CD4-positive, alpha-beta T cell treated with Interleukin-15 for 4 hours (primary cell): ENCODE data around the gene ARID3C.

Experiments used
- DNase-seq: peaks from one replicate; pipeline ENCODE4 v3.0.0-alpha.2; 2020; ENCODE audit warnings: low spot score

ARID3C gene

DNA sequence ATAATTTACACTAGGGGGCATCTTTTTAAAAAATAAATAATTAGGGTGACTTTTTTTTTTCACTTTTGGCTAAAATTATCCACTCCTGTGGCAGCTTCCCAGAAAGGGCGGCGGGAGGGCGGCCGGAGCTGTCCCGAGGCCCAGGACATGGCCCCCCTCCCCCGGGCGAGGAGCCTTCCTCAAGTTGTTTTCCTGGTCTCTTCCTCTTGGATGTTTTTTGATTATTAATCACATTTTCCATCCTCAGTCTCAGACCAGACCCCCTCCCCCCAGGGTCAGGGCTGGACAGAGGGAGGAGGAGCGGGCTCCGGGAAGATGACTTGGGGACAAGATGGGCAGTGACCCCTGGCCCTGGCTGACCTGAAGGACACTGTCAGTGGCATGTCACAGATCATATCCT, 34.7 kb downstream of the ARID3C start:
- no peak for DNase-seq

- no peak for DNase-seq
Measured at GRCh38 chr9:34592895-34593601, 35.8 kb downstream of the ARID3C start.

- DNase-seq = no peak
Measured at GRCh38 chr9:34591917-34592866, 36.7 kb downstream of the ARID3C start.

DNA sequence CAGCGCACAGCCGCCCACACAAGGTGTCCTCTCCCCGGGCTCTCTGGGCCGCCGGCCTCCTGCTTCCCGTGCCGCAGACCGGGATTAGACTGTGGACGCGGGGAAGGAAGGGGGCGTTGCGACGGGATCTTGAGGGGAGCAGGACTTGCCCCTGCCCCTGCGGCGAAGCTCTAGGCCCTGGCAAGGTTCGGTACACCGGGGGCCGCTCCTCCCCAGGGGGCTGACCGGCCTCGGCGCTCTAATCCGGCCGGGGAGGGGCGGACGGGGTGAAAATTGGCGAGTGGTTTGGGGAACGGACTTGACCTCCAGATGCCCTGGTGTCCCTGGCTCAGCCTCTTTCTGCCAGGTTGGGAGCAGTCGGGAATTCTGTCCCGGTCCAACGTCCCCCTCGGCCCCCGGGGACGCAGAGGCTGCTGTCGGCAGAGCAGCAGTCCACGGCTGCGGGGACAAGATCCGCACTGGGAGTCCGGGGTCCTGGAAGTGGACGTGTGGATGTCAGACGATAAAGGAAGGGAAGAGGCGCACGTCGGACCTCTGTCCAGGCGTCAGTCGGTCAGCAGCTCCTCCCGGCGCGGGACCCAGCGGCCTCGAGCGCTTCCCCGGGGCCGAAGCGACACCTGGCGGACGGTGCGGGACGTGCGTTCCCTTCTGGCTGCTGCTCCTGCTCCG, 37.5 kb downstream of the ARID3C start:
- DNase-seq = peak; percentile 67

DNA sequence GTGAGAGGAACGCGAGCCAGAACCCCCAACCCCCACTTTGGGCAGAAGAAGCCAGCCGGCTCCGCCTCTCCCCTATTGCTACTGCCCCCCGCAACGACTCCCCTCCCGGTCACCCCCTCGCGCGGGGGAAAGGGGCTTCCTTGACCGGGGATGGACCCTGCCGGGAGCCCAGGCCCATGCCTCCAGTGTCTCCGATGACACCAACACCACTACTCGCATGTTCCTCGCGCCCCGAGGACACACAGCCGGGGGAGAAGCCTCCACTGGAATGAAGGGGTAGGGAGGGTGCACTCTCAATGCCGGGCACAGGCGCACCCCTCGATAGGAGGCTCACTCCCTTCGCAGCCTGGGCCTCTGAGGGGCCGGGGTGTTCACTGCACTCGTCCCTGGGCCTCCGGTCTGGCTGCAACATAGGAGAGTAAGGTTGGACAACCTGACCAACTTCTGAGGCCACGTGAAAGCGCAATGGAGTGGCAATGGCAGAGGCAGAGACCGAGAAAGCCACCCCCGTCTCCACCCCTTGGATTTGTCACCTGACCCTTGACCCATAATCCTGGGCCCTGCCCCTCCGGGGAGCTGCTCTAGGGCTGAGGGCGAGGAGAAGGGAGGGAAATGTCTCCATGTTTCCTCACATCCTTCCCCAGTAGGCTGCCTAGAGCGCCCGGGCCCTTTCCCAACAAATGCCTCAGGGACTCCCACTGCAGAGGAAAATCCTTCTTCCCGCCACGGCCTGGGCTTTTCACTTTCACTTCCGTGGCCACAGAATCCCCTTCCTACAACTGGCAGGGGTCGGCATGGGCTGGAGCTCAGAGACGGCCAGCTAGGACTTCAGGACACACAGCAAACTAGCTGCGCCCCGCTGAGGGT, 38.3 kb downstream of the ARID3C start:
- DNase-seq = no peak

DNA sequence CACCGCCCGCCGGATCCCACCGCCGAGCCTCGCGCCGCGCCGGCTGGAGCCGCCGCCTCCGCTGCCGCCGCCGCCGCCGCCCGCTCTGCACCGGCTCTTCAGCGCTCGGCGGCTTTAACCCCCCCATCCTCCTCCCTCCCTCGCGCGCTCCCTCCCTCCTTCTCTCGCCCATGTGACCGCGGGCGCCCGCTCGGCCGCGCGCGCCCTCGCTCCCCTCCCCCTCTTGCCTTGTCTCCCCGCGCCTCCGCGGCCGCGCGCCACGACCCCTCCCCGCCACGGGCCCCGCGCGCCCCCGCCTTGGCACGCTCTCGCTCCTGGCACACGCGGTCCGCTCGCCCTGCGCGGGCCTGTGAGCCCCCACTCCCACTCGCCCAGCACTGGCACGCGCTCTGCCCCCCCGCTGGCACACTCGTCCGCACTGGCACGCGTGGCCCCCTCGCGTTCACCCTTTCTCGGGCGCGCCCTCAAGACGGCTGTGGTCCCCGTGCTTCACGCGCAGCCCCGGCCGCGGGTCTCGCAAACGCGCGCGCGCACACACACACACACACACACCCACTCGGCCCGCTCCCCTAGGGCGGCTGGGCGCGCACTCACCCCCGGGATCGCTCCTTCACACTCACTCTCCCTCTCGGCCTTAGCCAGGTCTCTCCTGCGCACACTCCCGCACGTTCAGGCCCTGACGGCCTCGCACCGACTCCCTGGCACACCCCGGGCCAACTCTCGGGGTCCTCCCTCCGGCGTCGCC, 39.1 kb downstream of the ARID3C start, which contains the start of gene CNTFR:
Gene CNTFR (minus strand): TSS at position 89 of the 745 bp plus-strand sequence. CDS start 20,743 bp downstream, outside the sequence.
- no peak for DNase-seq

- no peak for DNase-seq
Measured at GRCh38 chr9:34588671-34589635, 39.9 kb downstream of the ARID3C start.

GRCh38 chr9:34587271-34587670, 41.6 kb downstream of the ARID3C start:
- no peak for DNase-seq

- DNase-seq = no peak
Measured at GRCh38 chr9:34585946-34586669, 42.8 kb downstream of the ARID3C start.

GRCh38 chr9:34584970-34585369, 43.9 kb downstream of the ARID3C start:
- no peak for DNase-seq

- DNase-seq = no peak
Measured at GRCh38 chr9:34582787-34583186, 46.1 kb downstream of the ARID3C start.

DNA sequence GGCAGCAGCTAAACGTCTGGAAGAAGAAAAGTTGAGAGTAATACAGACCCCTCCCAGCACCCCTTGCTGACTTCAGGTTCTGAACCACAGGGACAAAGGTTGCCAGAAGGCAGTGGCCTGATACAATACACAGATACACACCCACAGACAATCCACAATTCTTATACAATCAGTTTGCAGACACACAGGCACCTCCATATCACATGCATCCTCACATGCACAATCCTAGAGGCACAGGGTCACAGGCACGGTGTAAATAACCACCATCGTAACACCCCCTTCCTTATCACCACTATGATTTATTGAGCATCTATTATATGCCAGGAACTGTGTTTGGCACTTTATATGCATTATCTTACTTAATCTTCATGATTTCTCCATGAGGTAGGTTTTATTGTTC, 47.5 kb downstream of the ARID3C start:
- no peak for DNase-seq

DNA sequence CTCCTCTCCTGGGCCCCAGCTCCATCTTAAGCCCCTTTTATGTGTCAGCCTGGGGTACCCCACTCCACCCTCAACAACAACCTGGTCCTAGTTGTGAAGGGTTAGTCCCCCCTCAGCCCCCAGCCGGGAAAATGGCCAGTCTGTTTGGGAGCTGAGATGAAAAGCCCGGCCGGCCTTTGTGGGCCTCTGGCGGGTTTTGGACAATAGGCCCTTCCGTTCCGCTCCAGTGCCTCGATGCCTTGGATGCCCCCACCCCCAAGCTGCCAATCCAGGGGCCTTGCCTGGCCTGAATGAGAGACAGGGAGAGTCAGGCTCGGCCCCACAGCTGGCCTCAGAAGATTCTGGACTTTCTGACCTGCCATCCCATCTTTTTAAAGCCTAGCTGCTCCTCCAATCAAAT, 48.5 kb downstream of the ARID3C start:
- DNase-seq = no peak

DNA sequence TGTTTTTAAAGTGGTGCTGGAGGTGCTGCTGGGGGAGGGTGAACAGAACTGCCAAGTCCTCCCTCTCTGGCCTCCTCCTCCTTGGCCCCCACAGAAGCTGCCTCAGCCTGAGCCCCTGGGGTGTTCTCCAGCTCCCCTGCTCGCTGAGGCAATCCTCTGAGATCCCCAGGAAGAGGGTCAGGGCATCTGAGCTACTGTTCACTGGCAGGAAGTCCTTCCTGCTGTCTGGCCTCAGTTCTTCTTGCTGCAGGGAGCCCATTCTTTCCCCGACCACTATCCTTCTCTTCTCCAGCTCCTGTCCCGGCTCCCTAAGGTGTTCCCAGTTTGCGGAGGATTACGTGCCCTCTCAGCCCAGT, 49.1 kb downstream of the ARID3C start:
- no peak for DNase-seq

DNA sequence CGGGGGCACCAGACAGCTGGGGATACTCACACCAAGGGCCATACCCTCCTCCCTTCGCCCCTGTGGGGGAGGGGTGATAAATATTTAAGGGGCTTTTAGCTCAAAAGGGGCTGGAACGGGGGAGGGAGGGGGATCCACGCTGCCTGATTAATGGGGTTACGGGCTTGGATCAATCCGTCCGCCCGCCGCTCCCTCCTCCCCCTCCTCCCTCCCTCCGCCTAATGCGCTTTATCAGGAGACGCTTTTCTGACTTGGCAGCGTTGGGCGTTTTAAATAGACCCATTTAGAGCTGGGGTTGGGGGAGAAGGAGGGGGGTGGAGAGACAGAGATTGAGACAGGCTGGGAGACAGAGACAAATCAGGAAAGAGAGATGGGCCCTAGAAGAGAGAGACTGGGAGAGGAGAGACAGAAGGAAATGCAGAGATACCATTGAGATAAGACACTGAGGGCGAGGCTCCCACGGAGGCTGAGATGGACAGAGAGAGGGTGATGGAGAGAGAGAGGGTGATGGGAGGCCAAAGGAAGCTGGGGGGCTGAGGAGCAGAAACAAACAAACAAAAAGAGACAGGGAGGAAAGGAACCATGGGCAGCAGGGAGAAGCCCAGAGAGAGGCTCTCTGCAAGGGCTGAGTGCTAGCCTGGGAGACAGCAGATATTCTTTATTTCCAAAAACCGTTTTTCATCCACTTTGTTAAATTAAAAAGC, 49.6 kb downstream of the ARID3C start:
- DNase-seq = no peak

DNA sequence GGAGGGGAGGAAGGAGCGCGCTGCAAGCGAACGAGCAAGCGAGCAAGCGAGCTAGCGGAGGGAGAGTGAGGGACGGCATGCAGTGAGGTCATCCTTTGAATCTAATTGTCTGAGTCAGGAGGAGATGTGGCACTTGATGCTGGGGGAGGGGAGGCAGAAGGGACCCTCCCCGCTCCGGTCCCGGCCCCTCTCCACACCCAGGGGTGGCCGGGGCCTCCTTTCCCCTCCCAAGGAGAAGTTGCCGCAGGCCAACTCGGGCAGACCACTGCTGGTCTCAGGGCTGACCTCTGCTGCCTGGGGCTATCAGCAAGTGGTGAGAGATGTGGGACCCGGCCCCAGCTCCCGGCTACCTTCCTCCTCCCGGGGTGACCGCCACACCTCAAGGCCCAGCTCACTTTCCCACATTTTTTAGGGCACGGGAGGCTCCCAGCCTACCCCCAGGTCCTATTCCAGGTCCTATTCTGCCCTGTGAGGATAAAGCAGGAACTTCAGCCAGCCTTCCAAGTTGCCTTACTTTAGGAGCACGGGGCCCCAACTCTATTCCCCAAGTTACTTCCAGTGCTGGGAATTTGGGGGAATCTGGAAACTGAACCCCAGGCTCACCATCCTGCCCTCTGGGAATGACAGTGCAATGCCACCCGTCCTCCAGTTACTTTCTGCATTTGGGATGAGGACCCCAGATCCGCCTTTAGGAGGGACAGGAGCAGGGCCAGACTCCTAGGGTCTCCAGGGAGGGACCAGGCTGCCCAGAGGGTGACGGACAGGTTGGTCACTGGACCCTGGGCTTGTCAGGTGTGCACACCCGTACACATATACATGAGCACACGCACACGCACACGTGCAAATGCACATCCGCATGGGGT, 50.4 kb downstream of the ARID3C start:
- DNase-seq = no peak
